DMS153 (cell line): Measurements from ENCODE around the gene EPM2AIP1.
A peak's percentile ranks its signal among the peaks of the same experiment; 100 is the strongest.
"Not testable (repeated sequence)": the region's sequence is repeated elsewhere in the genome, so short reads cannot be mapped to it uniquely, and the experiment has no call there.

Experiments used
- DNase-seq: peaks from one replicate; lab custom pipeline; 2025; lab: John Stamatoyannopoulos, UW

EPM2AIP1 gene

DNA sequence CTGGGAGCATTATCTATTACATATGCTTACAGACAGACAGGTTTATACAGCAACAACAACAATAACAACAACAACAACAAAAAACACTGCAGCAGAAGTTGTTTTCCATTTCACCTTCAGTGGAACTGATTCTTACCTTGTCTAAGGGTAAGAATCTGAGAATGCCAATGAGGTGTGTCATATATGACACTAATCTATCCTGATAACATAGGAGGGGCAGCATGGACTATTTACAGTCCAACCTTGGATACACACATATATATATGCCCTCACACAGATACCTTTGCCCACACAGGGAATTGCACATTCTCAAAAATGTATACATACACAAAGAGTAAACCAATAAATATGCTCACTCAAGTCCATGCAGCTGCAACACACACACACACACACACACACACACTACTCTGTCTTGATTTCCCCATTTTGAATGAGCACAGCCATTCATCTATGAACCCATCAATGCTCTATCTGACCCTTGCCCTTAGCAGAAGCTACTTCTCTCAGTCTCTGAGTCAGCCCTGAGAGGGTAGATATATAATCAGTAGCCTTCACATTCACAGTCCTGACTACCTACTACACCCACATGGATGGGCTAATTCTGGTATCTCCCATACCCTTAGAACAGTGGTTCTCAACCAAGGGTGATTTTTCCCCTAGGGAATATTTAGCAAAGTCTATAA, 38.3 kb downstream of the EPM2AIP1 start:
- no peak for DNase-seq

DNA sequence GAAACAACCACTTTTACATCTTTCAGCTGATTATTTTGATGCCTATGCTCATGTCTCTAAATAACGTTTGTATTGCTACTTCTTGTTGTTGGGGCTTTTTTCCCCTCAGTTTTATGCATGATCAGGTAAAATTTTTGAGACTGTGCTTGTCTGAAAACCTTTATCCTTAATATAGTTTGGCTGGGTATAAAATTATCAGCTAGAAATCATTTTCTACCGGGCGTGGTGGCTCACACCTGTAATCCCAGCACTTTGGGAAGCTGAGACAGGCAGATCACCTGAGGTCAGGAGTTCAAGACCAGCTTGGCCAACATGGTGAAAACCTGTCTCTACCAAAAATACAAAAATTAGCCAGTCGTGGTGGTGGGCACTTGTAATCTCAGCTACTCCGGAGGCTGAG, 45.1 kb downstream of the EPM2AIP1 start:
- DNase-seq, result not testable (repeated sequence)

DNA sequence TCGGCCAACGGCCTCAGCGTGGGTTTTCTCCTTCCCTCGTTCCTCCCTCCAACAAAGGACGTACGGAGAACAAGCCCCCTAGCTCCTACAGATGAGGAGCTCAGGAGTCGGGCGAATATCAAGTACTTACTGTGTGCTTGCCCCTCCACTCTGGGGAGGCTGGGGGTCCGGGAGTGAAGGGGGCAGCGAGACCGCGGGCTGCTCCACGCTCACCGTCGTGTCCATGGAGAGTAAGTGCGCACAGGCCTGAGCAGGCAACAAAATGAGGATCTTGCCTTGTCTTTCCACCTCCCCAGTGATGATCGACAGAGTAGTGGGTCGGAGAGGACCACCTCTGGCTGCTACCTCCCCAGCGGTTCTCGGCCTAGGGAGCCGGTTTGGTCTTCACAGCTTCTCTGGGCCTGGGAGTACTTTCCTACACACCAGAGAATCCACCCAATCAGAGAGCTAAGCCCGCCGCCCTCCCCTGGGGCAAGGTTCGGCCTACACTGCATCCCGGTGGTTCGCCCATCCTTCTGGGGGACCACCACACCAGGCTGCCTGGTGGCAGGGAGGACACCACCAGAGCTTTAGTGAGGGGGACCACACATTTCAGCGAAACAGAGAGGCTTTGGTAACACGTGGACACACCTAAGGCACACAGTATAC, 47.5 kb downstream of the EPM2AIP1 start:
- no peak for DNase-seq

DNA sequence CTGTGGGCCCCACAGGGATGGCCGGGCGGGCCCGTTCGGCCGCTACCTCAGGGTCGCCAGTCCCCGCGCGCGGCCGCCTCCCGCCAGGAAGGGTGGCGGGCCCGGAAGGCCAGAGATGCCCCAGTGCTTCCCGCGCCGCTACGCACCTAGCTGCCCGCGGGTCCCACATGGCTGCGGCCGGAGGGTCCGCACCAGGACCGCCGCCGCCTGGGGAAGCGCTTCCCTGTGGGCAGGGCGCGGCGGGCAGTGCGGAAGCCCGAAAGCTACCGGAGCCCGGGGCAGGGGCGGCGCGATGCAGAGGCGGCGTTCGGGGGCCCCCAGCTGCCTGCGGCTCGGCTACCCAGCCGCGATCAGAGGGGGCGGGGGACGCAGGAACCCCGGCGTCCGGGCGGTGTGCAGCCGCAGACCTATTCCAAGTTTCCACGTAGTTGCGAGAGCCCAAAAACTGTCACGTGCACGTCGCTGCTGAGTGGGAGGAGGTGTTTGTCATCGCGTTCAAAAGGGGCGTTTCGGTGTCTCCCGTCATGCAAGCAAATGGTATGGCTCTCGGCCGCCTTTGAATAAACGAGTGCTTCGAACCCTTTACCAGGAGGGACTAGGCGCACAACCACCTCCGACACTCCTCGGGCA, 48.2 kb downstream of the EPM2AIP1 start, which contains the start of gene TRANK1:
Gene TRANK1 (minus strand): TSS at position 414 of the 630 bp plus-strand sequence. CDS start 245 bp downstream, at position 169.
- DNase-seq, result no peak

DNA sequence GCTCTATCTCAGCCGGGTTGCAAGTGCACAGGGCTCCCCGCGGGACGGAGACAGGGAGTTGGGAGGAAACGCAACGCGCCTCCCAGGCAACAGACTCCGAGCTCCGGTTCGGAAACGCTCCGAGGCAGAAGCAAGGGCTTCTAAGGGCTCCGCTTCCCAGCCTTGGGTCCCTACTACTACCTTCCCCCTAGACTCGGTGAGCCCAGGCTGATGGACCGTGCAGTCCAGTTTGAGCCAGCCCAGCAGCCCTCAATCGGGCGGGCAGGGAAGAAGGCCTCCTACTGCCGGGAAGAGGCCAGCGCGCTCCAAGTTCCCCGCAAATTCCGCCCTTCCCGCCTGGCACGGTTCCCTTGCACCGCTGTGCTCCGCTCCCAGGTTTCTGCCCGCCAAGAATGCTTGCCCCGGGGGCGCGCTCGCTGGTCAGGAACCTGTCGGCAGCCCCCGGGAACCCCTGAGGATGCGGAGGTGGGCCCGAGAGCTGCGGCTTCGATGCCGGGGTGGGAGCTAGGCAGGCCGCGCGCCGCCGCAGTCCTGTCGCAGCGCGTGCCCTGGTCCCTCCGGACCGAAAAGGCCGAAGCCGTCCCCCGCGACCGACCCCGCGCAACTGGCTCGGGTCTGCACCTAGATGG, 48.8 kb downstream of the EPM2AIP1 start:
- peak; percentile 7 for DNase-seq

DNA sequence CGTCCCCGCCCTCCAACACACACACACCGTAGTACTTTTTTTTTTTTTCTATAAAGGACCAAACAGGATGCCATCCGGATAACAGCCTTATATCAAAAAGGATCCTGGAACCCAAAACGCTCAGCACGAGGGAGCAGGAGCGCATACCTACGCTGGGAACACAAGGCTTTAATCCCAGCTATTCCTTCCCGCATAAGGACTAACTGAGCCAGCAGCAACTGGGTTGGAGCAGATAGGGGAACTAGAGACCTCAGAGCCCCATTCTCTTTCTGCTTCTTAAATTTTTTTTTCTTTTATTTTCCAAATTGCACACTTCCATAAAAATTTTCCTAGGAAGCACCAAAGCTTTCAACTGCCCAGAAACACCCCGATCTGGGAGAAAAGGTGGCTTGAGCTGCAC, 49.3 kb downstream of the EPM2AIP1 start:
- DNase-seq, result no peak

DNA sequence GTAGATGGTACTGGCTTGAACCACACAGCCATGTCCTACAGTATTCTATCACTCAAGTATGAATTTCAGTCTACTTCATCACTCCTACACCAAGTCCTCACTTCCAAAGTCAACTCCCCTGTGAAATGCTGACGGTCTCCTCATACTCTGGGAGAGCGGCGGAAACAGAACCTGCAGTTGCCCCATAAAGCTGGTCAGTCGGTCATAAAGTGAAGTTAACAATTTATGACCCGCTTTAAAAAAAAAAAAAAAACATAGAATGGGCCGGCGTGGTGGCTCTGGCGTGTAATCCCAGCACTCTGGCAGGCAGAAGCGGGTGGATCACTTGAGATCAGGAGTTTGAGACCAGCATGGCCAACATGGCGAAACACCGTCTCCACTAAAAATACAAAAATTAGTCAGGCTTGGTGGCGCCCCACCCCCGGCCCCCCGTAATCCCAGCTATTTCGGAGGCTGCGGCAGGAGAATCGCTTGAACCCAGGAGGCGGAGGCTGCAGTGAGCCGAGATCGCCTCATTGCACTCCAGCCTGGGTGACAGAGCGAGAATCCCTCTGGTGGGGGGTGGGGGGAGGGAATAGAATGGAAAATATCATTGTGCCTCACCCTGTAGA, 50.2 kb downstream of the EPM2AIP1 start:
- no peak for DNase-seq

DNA sequence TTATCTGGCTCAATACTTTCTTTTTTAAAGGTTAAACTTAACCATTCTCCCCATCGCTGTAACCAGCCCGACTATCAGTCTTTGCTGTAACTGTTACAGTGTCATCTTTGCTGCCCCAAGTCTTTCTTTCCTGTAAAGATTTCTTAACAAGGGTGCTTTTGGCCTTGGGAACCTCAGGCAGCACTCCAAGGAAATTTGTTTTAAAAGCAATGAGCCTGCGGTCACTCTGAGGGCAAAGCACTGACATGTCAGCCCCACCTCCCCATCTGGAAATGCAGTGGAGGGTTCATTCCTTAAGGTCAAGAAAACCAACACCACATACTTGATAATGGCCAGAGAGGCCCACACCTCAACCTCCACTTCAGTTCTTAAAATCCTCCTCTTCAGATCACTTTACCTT, 51.3 kb downstream of the EPM2AIP1 start:
- DNase-seq, result no peak

DNA sequence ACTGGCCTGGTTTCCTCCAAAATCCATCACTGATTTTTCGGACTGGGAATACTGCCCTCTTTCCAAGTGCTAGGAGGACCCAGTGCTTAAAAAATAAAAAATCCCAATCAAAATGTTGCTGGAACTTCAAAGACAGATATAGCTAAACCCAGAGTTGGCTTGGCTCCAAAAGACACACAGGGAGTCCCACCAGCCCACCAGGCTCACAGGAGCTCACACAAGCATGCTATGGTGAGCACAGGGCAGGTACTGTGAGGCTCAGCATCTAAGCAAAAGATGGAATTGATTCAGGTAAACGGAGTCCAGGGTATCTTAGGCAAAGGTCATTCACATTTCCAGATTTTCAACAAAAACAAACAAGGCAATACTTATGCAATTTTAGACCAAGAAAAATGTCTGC, 51.8 kb downstream of the EPM2AIP1 start:
- DNase-seq, result no peak

DNA sequence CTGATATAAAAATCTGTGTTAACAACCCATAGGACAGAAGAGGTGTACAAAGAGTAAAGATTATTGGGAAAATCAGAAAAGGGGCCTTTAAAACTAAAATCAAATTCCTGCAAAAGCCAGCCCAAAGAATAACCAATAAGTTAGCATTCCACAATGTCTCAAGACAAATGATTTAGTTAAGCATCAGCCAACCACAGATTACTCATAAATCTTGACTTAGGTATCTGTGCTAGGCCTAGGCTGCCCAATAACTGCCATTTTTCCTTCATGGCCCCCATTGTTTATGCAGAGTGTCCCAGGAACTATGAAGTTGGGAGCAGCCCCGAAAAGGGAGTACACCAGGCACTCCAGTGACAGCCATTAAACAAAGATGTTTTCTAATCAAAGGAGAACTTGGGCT, 55.4 kb downstream of the EPM2AIP1 start:
- DNase-seq, result no peak
